ENCODE results near the gene SCAF1. TPM values are rescaled to one million over a fixed set of nuclear protein-coding genes. Genes with fewer than 3 reads are reported as not detected.
A peak's percentile ranks its signal among the peaks of the same experiment; 100 is the strongest.
"Not testable (repeated sequence)": the region's sequence is repeated elsewhere in the genome, so short reads cannot be mapped to it uniquely, and the experiment has no call there.

Gene SCAF1
- total RNA-seq, 1 donor from 2014 or later, result 79.7 TPM

DNA sequence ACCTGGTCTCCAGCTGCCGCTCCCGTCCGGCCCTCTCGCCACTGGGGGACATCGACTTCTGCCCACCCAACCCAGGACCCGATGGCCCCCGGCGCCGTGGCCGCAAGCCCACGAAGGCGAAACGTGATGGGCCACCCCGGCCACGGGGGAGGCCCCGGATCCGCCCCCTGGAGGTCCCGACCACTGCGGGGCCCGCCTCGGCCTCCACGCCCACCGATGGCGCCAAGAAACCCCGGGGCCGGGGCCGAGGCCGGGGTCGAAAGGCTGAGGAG, 44.4 kb upstream of the SCAF1 start:
- DNase-seq (ENCODE audit: low spot score), result no peak
- H3K9me3 Mint-ChIP-seq, result no peaks in the 10 kb centered on the region
- peaks cover 22% of the 10 kb centered on the region for H3K36me3 Mint-ChIP-seq (ENCODE audit: low read depth)
- H3K27me3 Mint-ChIP-seq (ENCODE audit: insufficient read depth), result peaks cover 3% of the 10 kb centered on the region
- no peak overlapping the region for H3K4me3 Mint-ChIP-seq
- H3K27ac Mint-ChIP-seq, result no peak overlapping the region
- intact Hi-C loops (cut with micrococcal nuclease), result loop anchor here (10.0 kb wide), 1 partner anchor 217 kb away; the partner anchor contains the start of genes FUZ and MED25
- H3K4me1 Mint-ChIP-seq (ENCODE audit: low read depth), result peaks cover 17% of the 10 kb centered on the region

GRCh38 chr19:49599378-49600295, 42.4 kb upstream of the SCAF1 start:
- H3K27ac Mint-ChIP-seq, result no peak overlapping the region
- no peaks in the 10 kb centered on the region for H3K4me1 Mint-ChIP-seq (ENCODE audit: low read depth)
- intact Hi-C loops (cut with micrococcal nuclease), result loop anchor here (10.0 kb wide), 1 partner anchor 215 kb away; the partner anchor contains the start of genes FUZ and MED25
- H3K27me3 Mint-ChIP-seq (ENCODE audit: insufficient read depth), result no peaks in the 10 kb centered on the region
- H3K36me3 Mint-ChIP-seq (ENCODE audit: low read depth), result peaks cover 12% of the 10 kb centered on the region
- no peaks in the 10 kb centered on the region for H3K9me3 Mint-ChIP-seq
- no peak overlapping the region for H3K4me3 Mint-ChIP-seq
- no peak for DNase-seq (ENCODE audit: low spot score)

GRCh38 chr19:49601482-49602038, 40.4 kb upstream of the SCAF1 start:
- no peak overlapping the region for H3K4me3 Mint-ChIP-seq
- intact Hi-C loops (cut with micrococcal nuclease), result no loop called here
- peaks cover 13% of the 10 kb centered on the region for H3K36me3 Mint-ChIP-seq (ENCODE audit: low read depth)

GRCh38 chr19:49602806-49603205, 39.2 kb upstream of the SCAF1 start:
- H3K36me3 Mint-ChIP-seq (ENCODE audit: low read depth), result peaks cover 15% of the 10 kb centered on the region
- no peak overlapping the region for H3K27ac Mint-ChIP-seq
- no peaks in the 10 kb centered on the region for H3K4me1 Mint-ChIP-seq (ENCODE audit: low read depth)
- intact Hi-C loops (cut with micrococcal nuclease), result no loop called here
- no peaks in the 10 kb centered on the region for H3K9me3 Mint-ChIP-seq
- DNase-seq (ENCODE audit: low spot score), result no peak
- no peaks in the 10 kb centered on the region for H3K27me3 Mint-ChIP-seq (ENCODE audit: insufficient read depth)
- H3K4me3 Mint-ChIP-seq, result no peak overlapping the region

More at GRCh38 chr19:49601482-49602038, 40.4 kb upstream of the SCAF1 start:
- Mint-ChIP-seq H3K27ac (no peak overlapping the region), H3K27me3 (ENCODE audit: insufficient read depth) (no peaks in the 10 kb centered on the region), H3K4me1 (ENCODE audit: low read depth) (no peaks in the 10 kb centered on the region), H3K9me3 (no peaks in the 10 kb centered on the region)
- DNase-seq (ENCODE audit: low spot score), result no peak

- Mint-ChIP-seq H3K27ac (no peak overlapping the region), H3K4me3 (no peak overlapping the region), H3K36me3 (ENCODE audit: low read depth) (peaks cover 7% of the 10 kb centered on the region), H3K27me3 (ENCODE audit: insufficient read depth) (no peaks in the 10 kb centered on the region), H3K9me3 (no peaks in the 10 kb centered on the region), H3K4me1 (ENCODE audit: low read depth) (no peaks in the 10 kb centered on the region)
- intact Hi-C loops (cut with micrococcal nuclease), result no loop called here
- DNase-seq (ENCODE audit: low spot score), result no peak
Measured at GRCh38 chr19:49605605-49606004, 36.4 kb upstream of the SCAF1 start.

DNA sequence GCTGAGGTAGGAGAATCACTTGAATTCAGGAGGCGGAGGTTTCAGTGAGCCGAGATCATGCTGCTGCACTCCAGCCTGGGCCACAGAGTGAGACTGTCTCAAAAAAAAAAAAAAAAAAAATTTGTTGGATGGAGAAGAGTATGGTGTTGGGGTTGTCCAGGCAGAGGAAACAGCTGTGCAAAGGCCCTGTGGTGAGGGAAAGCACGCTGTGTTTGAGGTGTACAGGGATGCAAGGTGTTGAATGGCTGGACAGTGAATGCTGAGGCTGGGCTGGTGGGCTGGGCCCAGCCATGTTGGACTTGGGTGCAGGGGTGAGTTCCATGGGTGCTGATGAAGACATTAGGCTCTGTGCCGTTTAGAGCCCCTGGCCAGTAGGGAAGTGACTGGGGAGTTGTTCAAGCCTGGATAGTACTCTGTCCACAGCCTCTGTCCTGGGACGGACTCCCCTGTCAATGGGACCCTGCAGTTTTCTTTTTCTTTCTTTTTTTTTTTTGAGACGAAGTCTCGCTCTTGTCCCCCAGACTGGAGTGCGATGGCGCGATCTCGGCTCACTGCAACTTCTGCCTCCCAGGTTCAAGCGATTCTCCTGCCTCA, 32.4 kb upstream of the SCAF1 start:
- H3K9me3 Mint-ChIP-seq, result no peaks in the 10 kb centered on the region
- intact Hi-C loops (cut with micrococcal nuclease), result no loop called here
- peaks cover 6% of the 10 kb centered on the region for H3K4me1 Mint-ChIP-seq (ENCODE audit: low read depth)
- H3K27ac Mint-ChIP-seq, result no peak overlapping the region
- H3K27me3 Mint-ChIP-seq (ENCODE audit: insufficient read depth), result no peaks in the 10 kb centered on the region
- H3K4me3 Mint-ChIP-seq, result no peak overlapping the region
- H3K36me3 Mint-ChIP-seq (ENCODE audit: low read depth), result peaks cover 13% of the 10 kb centered on the region
- DNase-seq (ENCODE audit: low spot score), result no peak

- Mint-ChIP-seq H3K4me3 (no peak overlapping the region), H3K4me1 (ENCODE audit: low read depth) (peaks cover 6% of the 10 kb centered on the region), H3K9me3 (no peaks in the 10 kb centered on the region), H3K27ac (no peak overlapping the region), H3K36me3 (ENCODE audit: low read depth) (peaks cover 36% of the 10 kb centered on the region), H3K27me3 (ENCODE audit: insufficient read depth) (no peaks in the 10 kb centered on the region)
- intact Hi-C loops (cut with micrococcal nuclease), result no loop called here
- DNase-seq (ENCODE audit: low spot score), result no peak
Measured at GRCh38 chr19:49613374-49613773, 28.6 kb upstream of the SCAF1 start.

DNA sequence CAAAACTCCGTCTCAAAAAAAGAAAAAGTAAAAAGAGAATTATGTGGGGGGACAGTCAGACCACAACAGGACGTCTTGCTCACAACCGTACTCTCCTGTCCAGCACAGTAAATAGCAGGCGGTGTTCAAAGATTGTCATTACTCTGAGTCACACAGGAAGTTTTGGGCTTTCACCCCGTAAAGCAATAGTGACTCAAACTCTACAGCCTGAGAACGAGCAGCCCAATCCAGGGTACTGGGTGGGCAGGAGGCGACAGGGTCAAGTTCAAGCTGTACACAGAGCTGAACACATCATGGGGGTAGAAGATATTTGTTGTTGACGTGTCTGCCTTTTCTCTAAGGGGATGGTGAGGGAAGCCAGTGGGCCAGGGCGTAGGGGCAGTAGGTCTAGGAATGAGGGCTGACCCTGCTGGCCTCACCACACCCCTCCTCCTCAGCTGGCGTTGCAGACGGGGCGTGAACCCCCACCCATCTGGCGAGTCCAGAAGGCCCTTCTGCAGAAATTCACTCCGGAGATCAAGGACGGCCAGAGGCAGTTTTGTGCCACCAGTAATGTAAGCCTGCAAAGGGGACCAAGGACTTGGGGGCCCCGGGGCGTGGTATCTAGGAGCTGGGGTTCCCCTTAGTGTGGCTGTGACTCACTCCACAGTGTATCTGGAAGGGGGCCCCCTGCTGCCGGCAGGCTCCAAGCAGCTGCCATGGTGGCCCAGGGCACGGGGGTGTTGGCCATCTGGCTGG, 27.7 kb upstream of the SCAF1 start:
- Mint-ChIP-seq H3K9me3 (no peaks in the 10 kb centered on the region), H3K4me3 (no peak overlapping the region), H3K27me3 (ENCODE audit: insufficient read depth) (no peaks in the 10 kb centered on the region), H3K36me3 (ENCODE audit: low read depth) (peaks cover 40% of the 10 kb centered on the region), H3K27ac (peak overlapping the region; percentile 50), H3K4me1 (ENCODE audit: low read depth) (peaks cover 6% of the 10 kb centered on the region)
- intact Hi-C loops (cut with micrococcal nuclease), result no loop called here
- no peak for DNase-seq (ENCODE audit: low spot score)

GRCh38 chr19:49615861-49616260, 26.1 kb upstream of the SCAF1 start:
- Mint-ChIP-seq H3K4me1 (ENCODE audit: low read depth) (peaks cover 6% of the 10 kb centered on the region), H3K27ac (no peak overlapping the region), H3K9me3 (no peaks in the 10 kb centered on the region), H3K4me3 (no peak overlapping the region), H3K36me3 (ENCODE audit: low read depth) (peaks cover 40% of the 10 kb centered on the region), H3K27me3 (ENCODE audit: insufficient read depth) (no peaks in the 10 kb centered on the region)
- DNase-seq (ENCODE audit: low spot score), result no peak
- intact Hi-C loops (cut with micrococcal nuclease), result no loop called here

DNA sequence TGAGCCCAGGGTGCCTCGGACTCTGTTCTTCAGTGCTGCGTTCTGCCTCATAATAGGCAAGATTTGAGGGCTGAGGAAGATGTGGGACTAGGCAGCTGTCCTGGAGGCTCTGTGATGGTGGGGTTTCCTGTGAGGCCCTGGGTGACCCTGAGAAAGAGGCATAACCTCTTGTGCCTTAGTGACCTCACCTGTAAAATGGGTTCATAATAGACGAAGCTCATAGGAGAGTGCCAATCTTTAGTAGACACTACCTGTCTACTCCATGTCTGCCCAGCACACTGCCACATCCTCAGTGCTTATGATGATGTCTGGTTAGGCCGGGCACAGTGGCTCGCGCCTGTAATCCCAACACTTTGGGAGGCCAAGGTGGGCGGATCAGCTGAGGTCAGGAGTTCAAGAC, 25.5 kb upstream of the SCAF1 start:
- peaks cover 6% of the 10 kb centered on the region for H3K4me1 Mint-ChIP-seq (ENCODE audit: low read depth)
- no peak overlapping the region for H3K27ac Mint-ChIP-seq
- intact Hi-C loops (cut with micrococcal nuclease), result no loop called here
- no peaks in the 10 kb centered on the region for H3K9me3 Mint-ChIP-seq
- no peak overlapping the region for H3K4me3 Mint-ChIP-seq
- peaks cover 40% of the 10 kb centered on the region for H3K36me3 Mint-ChIP-seq (ENCODE audit: low read depth)
- DNase-seq (ENCODE audit: low spot score), result no peak
- H3K27me3 Mint-ChIP-seq (ENCODE audit: insufficient read depth), result no peaks in the 10 kb centered on the region

GRCh38 chr19:49616945-49617344, 25.1 kb upstream of the SCAF1 start:
- Mint-ChIP-seq H3K36me3 (ENCODE audit: low read depth) (peaks cover 40% of the 10 kb centered on the region), H3K27ac (no peak overlapping the region), H3K27me3 (ENCODE audit: insufficient read depth) (no peaks in the 10 kb centered on the region), H3K4me3 (no peak overlapping the region), H3K9me3 (no peaks in the 10 kb centered on the region), H3K4me1 (ENCODE audit: low read depth) (peaks cover 6% of the 10 kb centered on the region)
- DNase-seq (ENCODE audit: low spot score), result no peak
- intact Hi-C loops (cut with micrococcal nuclease), result no loop called here

DNA sequence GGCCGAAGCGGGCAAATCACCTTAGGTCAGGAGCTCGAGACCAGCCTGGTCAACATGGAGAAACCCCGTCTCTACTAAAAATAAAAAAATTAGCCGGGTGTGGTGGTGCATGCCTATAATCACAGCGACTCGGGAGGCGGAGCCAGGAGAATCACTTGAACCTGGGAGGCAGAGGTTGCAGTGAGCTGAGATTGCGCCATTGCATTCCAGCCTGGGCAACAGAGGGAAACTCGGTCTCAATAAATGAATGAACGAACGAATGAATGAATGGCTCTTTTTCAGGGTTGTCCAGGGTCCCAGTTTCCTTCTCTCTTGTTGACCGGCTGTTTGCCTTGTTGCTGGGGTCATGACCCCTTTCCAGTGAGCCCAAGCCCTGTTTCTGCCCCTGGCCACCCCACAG, 24.1 kb upstream of the SCAF1 start:
- H3K4me3 Mint-ChIP-seq; H3K4me1 Mint-ChIP-seq (ENCODE audit: low read depth); H3K27me3 Mint-ChIP-seq (ENCODE audit: insufficient read depth); H3K9me3 Mint-ChIP-seq; intact Hi-C loops (cut with micrococcal nuclease); H3K27ac Mint-ChIP-seq; DNase-seq (ENCODE audit: low spot score): not testable (repeated sequence)
- peaks cover 37% of the 10 kb centered on the region for H3K36me3 Mint-ChIP-seq (ENCODE audit: low read depth)
